Measurements from ENCODE around the gene GGTA1.

The GGTA1 gene

GRCh38 chr9:121451586-121451985 lies 48.1 kb downstream of the GGTA1 start:
- Histone ChIP-seq H3K9ac (ENCODE audit: low read length in 5 of 5) (no peak overlapping the region), H3K4me1 (ENCODE audit: control insufficient read depth in 5 of 5, insufficient read depth in 5 of 5, low read length in 5 of 5) (peaks cover 0 to 15% (median 4%) of the 10 kb centered on the region in 5 donors), H3K27ac (ENCODE audit: low read depth, low read length) (no peak overlapping the region), H3K9me3 (ENCODE audit: control insufficient read depth in 5 of 5, low read length in 5 of 5) (no peaks in the 10 kb centered on the region), H3K4me3 (ENCODE audit: low read depth in 1 of 5, low read length in 5 of 5) (no peak overlapping the region), H3K36me3 (ENCODE audit: control insufficient read depth in 5 of 5, insufficient read depth in 5 of 5, low read length in 5 of 5) (peaks cover 0 to 9% (median 0%) of the 10 kb centered on the region in 5 donors), H3K27me3 (ENCODE audit: control insufficient read depth in 5 of 5, insufficient read depth in 4 of 5, low read length in 5 of 5) (no peaks in the 10 kb centered on the region)

- H3K27ac ChIP-seq (ENCODE audit: low read depth, low read length), result no peak overlapping the region
- H3K9ac ChIP-seq (ENCODE audit: low read length in 5 of 5), result no peak overlapping the region
- H3K9me3 ChIP-seq (ENCODE audit: control insufficient read depth in 5 of 5, low read length in 5 of 5), result no peaks in the 10 kb centered on the region
- no peaks in the 10 kb centered on the region for H3K27me3 ChIP-seq (ENCODE audit: control insufficient read depth in 5 of 5, insufficient read depth in 4 of 5, low read length in 5 of 5)
- H3K4me3 ChIP-seq (ENCODE audit: low read depth in 1 of 5, low read length in 5 of 5), result no peak overlapping the region
- peaks cover 0 to 9% (median 0%) of the 10 kb centered on the region in 5 donors for H3K36me3 ChIP-seq (ENCODE audit: control insufficient read depth in 5 of 5, insufficient read depth in 5 of 5, low read length in 5 of 5)
- peaks cover 0 to 15% (median 4%) of the 10 kb centered on the region in 5 donors for H3K4me1 ChIP-seq (ENCODE audit: control insufficient read depth in 5 of 5, insufficient read depth in 5 of 5, low read length in 5 of 5)
Measured at GRCh38 chr9:121450241-121450640, 49.4 kb downstream of the GGTA1 start.

- no peak overlapping the region for H3K9ac ChIP-seq (ENCODE audit: low read length in 5 of 5)
- H3K36me3 ChIP-seq (ENCODE audit: control insufficient read depth in 5 of 5, insufficient read depth in 5 of 5, low read length in 5 of 5), result peaks cover 0 to 9% (median 0%) of the 10 kb centered on the region in 5 donors
- no peaks in the 10 kb centered on the region for H3K27me3 ChIP-seq (ENCODE audit: control insufficient read depth in 5 of 5, insufficient read depth in 4 of 5, low read length in 5 of 5)
- H3K9me3 ChIP-seq (ENCODE audit: control insufficient read depth in 5 of 5, low read length in 5 of 5), result no peaks in the 10 kb centered on the region
- no peak overlapping the region for H3K4me3 ChIP-seq (ENCODE audit: low read depth in 1 of 5, low read length in 5 of 5)
- H3K27ac ChIP-seq (ENCODE audit: low read depth, low read length), result no peak overlapping the region
- H3K4me1 ChIP-seq (ENCODE audit: control insufficient read depth in 5 of 5, insufficient read depth in 5 of 5, low read length in 5 of 5), result peaks cover 0 to 15% (median 4%) of the 10 kb centered on the region in 5 donors
Measured at GRCh38 chr9:121449786-121450185, 49.9 kb downstream of the GGTA1 start.

- Histone ChIP-seq H3K4me1 (ENCODE audit: control insufficient read depth in 5 of 5, insufficient read depth in 5 of 5, low read length in 5 of 5) (peaks cover 0 to 3% (median 0%) of the 10 kb centered on the region in 5 donors), H3K27ac (ENCODE audit: low read depth, low read length) (no peak overlapping the region), H3K36me3 (ENCODE audit: control insufficient read depth in 5 of 5, insufficient read depth in 5 of 5, low read length in 5 of 5) (no peaks in the 10 kb centered on the region), H3K9ac (ENCODE audit: low read length in 5 of 5) (no peak overlapping the region), H3K4me3 (ENCODE audit: low read depth in 1 of 5, low read length in 5 of 5) (no peak overlapping the region), H3K27me3 (ENCODE audit: control insufficient read depth in 5 of 5, insufficient read depth in 4 of 5, low read length in 5 of 5) (no peaks in the 10 kb centered on the region), H3K9me3 (ENCODE audit: control insufficient read depth in 5 of 5, low read length in 5 of 5) (no peaks in the 10 kb centered on the region)
Measured at GRCh38 chr9:121447321-121447834, 52.3 kb downstream of the GGTA1 start.

GRCh38 chr9:121445986-121446385 lies 53.7 kb downstream of the GGTA1 start:
- H3K9ac ChIP-seq (ENCODE audit: low read length in 5 of 5), result no peak overlapping the region
- no peaks in the 10 kb centered on the region for H3K27me3 ChIP-seq (ENCODE audit: control insufficient read depth in 5 of 5, insufficient read depth in 4 of 5, low read length in 5 of 5)
- no peaks in the 10 kb centered on the region for H3K9me3 ChIP-seq (ENCODE audit: control insufficient read depth in 5 of 5, low read length in 5 of 5)
- H3K4me1 ChIP-seq (ENCODE audit: control insufficient read depth in 5 of 5, insufficient read depth in 5 of 5, low read length in 5 of 5), result peaks cover 0 to 3% (median 0%) of the 10 kb centered on the region in 5 donors
- H3K27ac ChIP-seq (ENCODE audit: low read depth, low read length), result no peak overlapping the region
- no peak overlapping the region for H3K4me3 ChIP-seq (ENCODE audit: low read depth in 1 of 5, low read length in 5 of 5)
- H3K36me3 ChIP-seq (ENCODE audit: control insufficient read depth in 5 of 5, insufficient read depth in 5 of 5, low read length in 5 of 5), result no peaks in the 10 kb centered on the region

GRCh38 chr9:121443981-121444380 lies 55.7 kb downstream of the GGTA1 start:
- Histone ChIP-seq H3K9ac (ENCODE audit: low read length in 5 of 5) (no peak overlapping the region), H3K9me3 (ENCODE audit: control insufficient read depth in 5 of 5, low read length in 5 of 5) (no peaks in the 10 kb centered on the region), H3K27ac (ENCODE audit: low read depth, low read length) (no peak overlapping the region), H3K4me1 (ENCODE audit: control insufficient read depth in 5 of 5, insufficient read depth in 5 of 5, low read length in 5 of 5) (no peaks in the 10 kb centered on the region), H3K36me3 (ENCODE audit: control insufficient read depth in 5 of 5, insufficient read depth in 5 of 5, low read length in 5 of 5) (no peaks in the 10 kb centered on the region), H3K4me3 (ENCODE audit: low read depth in 1 of 5, low read length in 5 of 5) (no peak overlapping the region), H3K27me3 (ENCODE audit: control insufficient read depth in 5 of 5, insufficient read depth in 4 of 5, low read length in 5 of 5) (no peaks in the 10 kb centered on the region)

GRCh38 chr9:121441165-121441564 lies 58.5 kb downstream of the GGTA1 start:
- H3K36me3 ChIP-seq (ENCODE audit: control insufficient read depth in 5 of 5, insufficient read depth in 5 of 5, low read length in 5 of 5), result no peaks in the 10 kb centered on the region
- H3K9me3 ChIP-seq (ENCODE audit: control insufficient read depth in 5 of 5, low read length in 5 of 5), result no peaks in the 10 kb centered on the region
- no peak overlapping the region for H3K27ac ChIP-seq (ENCODE audit: low read depth, low read length)
- no peaks in the 10 kb centered on the region for H3K4me1 ChIP-seq (ENCODE audit: control insufficient read depth in 5 of 5, insufficient read depth in 5 of 5, low read length in 5 of 5)
- no peak overlapping the region for H3K9ac ChIP-seq (ENCODE audit: low read length in 5 of 5)
- no peak overlapping the region for H3K4me3 ChIP-seq (ENCODE audit: low read depth in 1 of 5, low read length in 5 of 5)
- H3K27me3 ChIP-seq (ENCODE audit: control insufficient read depth in 5 of 5, insufficient read depth in 4 of 5, low read length in 5 of 5), result no peaks in the 10 kb centered on the region

GRCh38 chr9:121439711-121440664 lies 59.7 kb downstream of the GGTA1 start:
- H3K4me1 ChIP-seq (ENCODE audit: control insufficient read depth in 5 of 5, insufficient read depth in 5 of 5, low read length in 5 of 5), result no peaks in the 10 kb centered on the region
- no peaks in the 10 kb centered on the region for H3K9me3 ChIP-seq (ENCODE audit: control insufficient read depth in 5 of 5, low read length in 5 of 5)
- no peaks in the 10 kb centered on the region for H3K27me3 ChIP-seq (ENCODE audit: control insufficient read depth in 5 of 5, insufficient read depth in 4 of 5, low read length in 5 of 5)
- H3K9ac ChIP-seq (ENCODE audit: low read length in 5 of 5), result no peak overlapping the region
- no peaks in the 10 kb centered on the region for H3K36me3 ChIP-seq (ENCODE audit: control insufficient read depth in 5 of 5, insufficient read depth in 5 of 5, low read length in 5 of 5)
- no peak overlapping the region for H3K4me3 ChIP-seq (ENCODE audit: low read depth in 1 of 5, low read length in 5 of 5)
- H3K27ac ChIP-seq (ENCODE audit: low read depth, low read length), result no peak overlapping the region

GRCh38 chr9:121439016-121439415 lies 60.6 kb downstream of the GGTA1 start:
- Histone ChIP-seq H3K36me3 (ENCODE audit: control insufficient read depth in 5 of 5, insufficient read depth in 5 of 5, low read length in 5 of 5) (no peaks in the 10 kb centered on the region), H3K9me3 (ENCODE audit: control insufficient read depth in 5 of 5, low read length in 5 of 5) (no peaks in the 10 kb centered on the region), H3K4me3 (ENCODE audit: low read depth in 1 of 5, low read length in 5 of 5) (no peak overlapping the region), H3K27ac (ENCODE audit: low read depth, low read length) (no peak overlapping the region), H3K27me3 (ENCODE audit: control insufficient read depth in 5 of 5, insufficient read depth in 4 of 5, low read length in 5 of 5) (no peaks in the 10 kb centered on the region), H3K4me1 (ENCODE audit: control insufficient read depth in 5 of 5, insufficient read depth in 5 of 5, low read length in 5 of 5) (no peaks in the 10 kb centered on the region), H3K9ac (ENCODE audit: low read length in 5 of 5) (no peak overlapping the region)

- Histone ChIP-seq H3K27me3 (ENCODE audit: control insufficient read depth in 5 of 5, insufficient read depth in 4 of 5, low read length in 5 of 5) (no peaks in the 10 kb centered on the region), H3K36me3 (ENCODE audit: control insufficient read depth in 5 of 5, insufficient read depth in 5 of 5, low read length in 5 of 5) (no peaks in the 10 kb centered on the region), H3K9me3 (ENCODE audit: control insufficient read depth in 5 of 5, low read length in 5 of 5) (no peaks in the 10 kb centered on the region), H3K27ac (ENCODE audit: low read depth, low read length) (no peak overlapping the region), H3K9ac (ENCODE audit: low read length in 5 of 5) (no peak overlapping the region), H3K4me1 (ENCODE audit: control insufficient read depth in 5 of 5, insufficient read depth in 5 of 5, low read length in 5 of 5) (no peaks in the 10 kb centered on the region), H3K4me3 (ENCODE audit: low read depth in 1 of 5, low read length in 5 of 5) (no peak overlapping the region)
Measured at GRCh38 chr9:121437891-121438290, 61.8 kb downstream of the GGTA1 start.
